ENCODE data around the gene CPNE9.

DNA sequence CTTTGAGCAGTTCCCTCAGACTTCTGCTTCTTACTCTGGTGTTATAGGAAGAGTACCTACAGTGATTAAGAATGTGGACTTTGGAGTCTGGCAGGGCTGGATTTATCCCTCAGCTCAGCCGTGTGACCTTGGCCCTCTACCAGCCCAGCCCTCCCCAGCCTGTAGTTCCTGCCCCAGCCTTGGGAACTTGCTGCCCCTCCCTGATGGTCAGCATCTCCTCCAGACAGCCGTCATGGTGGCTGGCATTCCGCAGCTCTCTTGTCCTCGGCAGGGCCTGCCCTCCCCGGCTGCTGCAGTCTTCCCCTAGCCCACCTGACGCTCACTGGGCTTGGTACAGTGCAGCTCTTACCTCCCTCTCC is 21.9 kb upstream of the CPNE9 start:
- TF ChIP-seq SPI1 (IDR thresholded peaks at IDR 0.05; ENCODE audit: low read depth, low read length): no peak
- no peak for TF ChIP-seq POLR2AphosphoS5 (IDR thresholded peaks at IDR 0.05; ENCODE audit: low read depth, low read length)
- TF ChIP-seq POLR2A (IDR thresholded peaks at IDR 0.05; ENCODE audit: low read depth, low read length): no peak
